ENCODE results near the gene GALNT11.
"Not testable (repeated sequence)": the region's sequence is repeated elsewhere in the genome, so short reads cannot be mapped to it uniquely, and the experiment has no call there.

The GALNT11 gene
- total RNA-seq, result 31.3 reads per million, percentile 57 among the genes with 10 or more reads in this experiment

DNA sequence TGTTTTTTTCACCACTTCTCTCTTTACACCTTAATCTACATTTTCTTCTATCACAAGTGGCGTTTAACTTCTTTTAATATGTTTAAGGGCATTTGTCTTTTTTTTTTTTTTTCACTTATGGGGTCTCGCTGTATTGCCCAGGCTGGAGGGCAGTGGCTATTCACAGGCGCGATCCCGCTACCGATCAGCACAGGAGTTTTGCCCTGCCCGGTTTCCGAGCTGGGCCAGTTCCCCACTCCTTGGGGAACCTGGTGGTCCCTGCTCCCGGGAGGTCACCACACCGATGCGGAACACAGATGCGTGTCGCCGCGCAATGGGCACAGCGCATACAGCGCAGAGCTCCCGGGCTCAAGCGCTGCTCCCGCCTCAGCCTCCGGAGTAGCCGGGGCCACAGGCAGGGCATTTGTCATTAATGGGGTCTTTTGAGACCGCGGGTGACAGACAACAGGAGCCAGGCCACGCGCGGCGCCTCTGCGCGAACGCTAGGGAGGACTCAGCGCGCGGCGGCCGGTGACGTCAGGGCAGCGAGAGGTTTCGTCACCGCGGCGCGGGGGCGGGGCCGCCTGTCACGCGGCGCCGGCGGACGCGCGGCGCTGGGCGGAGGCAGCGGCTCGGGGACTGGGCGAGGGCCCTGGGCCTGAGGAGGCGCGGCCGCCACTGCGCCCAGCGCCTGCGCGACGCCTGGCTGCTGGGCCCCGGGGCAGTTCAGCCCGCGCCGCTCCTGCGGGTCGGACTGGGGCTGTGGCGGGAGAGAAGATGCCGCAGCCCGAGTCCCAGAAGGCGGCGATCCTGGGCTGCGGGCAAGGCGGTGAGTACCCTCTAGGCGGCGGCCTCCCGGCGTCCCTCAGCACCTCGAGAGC is at the start of gene GALNT11:
GALNT11 (plus strand) TSS at position 598 of the 860 bp plus-strand sequence. CDS start 68,554 bp downstream, outside the sequence.
- peak; percentile 82 for DNase-seq

GRCh38 chr7:151978616-151979015 is 46.9 kb upstream of the GALNT11 start:
- no peak for DNase-seq

GRCh38 chr7:151981223-151981622 is 44.3 kb upstream of the GALNT11 start:
- no peak for DNase-seq

DNA sequence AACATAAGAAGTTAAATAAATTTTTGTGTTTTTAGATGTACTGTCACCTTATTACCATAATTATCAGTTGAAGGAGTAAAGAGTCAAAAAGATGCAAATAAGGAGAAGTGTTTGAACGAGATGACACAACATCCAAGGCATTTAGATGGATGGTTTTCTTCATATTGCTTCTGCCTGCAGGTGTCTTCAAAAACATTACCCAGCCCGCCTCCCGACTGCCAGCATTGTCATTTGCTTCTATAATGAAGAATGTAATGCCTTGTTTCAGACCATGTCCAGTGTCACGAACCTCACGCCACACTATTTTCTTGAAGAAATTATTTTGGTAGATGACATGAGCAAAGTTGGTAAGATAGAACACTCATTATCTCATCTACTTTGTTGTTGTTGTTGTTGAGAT is 42.7 kb upstream of the GALNT11 start:
- DNase-seq, result no peak

DNA sequence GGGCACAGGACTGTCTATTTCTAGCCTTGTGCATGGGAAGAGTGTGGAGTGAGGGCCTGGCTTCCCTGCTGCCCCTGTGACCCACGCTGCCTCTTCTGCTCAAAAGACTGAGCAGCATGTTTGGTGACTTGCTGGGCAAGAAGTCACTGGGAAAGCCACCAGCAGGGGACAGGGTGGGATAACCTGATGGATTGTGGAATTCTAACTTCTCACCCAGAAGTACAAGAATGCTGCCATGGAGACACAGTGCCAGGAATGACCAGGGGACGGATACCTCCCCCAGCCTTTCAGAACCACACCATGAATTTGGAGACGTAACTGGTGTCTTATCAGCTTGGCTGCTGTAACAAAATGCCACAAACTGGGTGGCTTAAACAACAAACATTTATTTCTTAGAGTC is 40.9 kb upstream of the GALNT11 start:
- DNase-seq, result no peak

DNA sequence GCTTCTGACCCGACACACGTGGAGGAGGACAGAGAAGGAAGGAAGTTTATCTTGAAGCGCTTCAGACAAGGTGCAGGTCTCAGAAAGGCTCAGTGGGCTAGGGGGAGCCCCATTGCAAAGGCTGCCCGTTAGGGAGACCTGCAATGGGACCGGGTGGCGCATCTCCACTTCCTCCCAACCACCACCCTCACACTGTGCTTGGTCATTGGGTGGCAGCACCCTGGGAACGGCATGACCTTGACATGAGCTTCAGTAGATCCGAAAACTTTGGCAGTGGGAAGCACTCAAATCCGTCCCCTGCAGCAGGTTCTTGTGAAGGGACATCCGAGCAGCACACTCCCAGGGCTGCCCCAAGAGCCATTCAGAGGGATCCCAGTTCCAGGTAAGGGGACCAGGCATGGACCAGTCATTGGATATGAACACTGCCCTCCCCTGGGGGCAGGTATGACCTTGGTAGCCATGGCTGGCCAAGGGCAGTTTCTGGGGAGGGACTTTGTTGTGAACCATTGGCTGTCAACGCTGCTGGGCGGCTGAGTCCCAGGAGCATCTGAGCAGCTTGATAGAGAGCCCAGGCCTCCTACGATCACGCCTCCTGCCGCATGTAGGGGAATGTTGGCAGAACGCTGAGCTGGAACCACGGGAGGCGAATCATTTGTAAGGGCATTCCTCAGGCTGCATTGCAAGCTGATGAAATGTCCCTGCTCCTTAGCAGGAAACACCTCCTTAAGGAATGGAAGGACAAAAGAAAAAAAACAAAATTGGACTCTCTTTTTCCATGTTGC is 37.5 kb upstream of the GALNT11 start:
- no peak for DNase-seq

GRCh38 chr7:151992375-151992774 is 33.1 kb upstream of the GALNT11 start:
- peak; percentile 4 for DNase-seq

DNA sequence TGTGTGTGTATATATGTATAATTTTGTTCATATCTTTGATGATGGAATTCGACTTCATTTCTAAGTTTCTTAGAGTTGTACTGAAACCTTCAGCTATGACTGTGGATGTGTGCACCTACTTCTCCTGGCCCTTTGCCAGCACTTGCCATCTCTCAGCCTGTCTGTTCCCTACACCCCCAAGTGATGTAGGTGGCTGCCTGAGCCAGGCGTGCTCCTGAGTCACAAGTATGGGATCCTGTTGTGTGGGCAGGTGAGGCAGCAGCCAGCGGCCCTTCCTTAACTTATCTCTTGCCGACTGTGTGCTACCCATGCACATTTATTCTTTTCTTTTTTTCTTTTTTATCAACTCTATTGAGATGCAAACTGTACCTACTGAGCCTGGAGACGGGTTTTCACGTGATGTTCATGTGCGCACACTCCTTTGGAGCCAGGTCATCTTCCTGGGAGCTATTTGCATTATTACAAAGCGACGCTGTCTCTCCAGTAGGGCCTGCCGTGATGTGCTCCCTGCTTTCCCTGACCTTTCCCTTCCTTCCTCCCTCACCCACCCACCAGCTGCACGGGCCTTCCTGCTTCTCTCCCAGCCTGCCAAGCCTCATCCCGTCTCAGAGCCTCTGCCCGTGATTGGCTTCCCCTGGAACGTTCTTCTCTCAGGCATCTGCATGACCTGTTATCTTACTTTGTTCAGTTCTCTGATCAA is 31.3 kb upstream of the GALNT11 start:
- DNase-seq, result no peak

- DNase-seq, result no peak
Measured at GRCh38 chr7:151999424-152000090, 25.9 kb upstream of the GALNT11 start.

- no peak for DNase-seq
Measured at GRCh38 chr7:152000191-152000590, 25.3 kb upstream of the GALNT11 start.

- no peak for DNase-seq
Measured at GRCh38 chr7:152006336-152006735, 19.1 kb upstream of the GALNT11 start.

DNA sequence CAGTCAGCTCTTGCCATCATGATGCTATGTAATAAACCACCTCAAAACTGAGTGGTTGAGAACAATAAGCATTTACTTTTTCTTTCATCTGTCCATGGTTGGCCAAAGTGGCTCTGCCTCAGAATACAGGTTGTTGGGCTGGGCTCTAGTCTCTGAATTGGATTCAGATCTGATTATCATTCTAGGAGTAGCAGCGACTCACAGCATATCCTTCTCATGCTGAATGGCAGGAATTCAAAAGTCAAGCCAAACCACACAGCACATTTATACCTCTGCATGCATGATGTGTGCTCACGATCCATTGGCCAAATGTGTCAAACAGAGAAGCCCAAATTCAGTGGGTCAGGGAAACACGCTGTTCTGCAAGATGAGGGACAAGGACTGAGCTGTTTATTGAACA is 13.6 kb upstream of the GALNT11 start:
- no peak for DNase-seq

DNA sequence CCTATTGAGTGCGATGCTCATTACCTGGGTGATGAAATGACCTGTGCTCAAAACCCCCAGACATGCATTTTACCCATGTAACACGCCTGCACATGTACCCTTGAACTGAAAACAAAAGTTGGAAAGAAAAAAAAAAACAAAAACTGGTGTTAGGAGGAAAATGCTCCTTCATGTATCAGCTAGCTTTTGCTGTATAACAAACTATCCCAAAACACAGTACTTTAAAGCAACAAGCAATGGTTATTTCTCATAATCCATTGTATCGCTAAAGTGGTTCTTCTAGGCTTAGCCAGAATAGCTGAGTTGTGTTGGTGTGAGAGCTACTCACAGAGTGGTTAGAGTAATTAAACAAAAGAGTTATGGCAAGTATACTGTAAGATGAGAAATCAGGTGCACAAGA is 12.2 kb upstream of the GALNT11 start:
- DNase-seq, result no peak

GRCh38 chr7:152013974-152014373 is 11.5 kb upstream of the GALNT11 start:
- no peak for DNase-seq

DNA sequence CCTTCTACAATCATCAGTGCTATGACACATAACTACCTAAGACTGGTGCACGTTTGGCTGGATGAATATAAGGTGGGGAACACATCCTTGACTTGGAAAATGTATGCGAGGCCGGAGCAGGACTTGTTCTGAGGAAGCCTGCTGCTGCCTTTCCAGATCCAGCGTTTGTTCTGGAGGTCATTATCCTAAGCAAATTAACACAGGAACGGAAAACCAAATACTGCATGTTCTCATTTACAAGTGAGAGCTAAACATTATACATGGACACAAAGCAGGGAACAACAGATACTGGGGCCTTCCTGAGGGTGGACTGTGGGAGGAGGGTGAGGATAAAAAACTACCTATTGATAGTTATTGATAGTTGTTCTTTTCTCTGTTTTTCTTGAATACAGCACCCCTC is 10.8 kb upstream of the GALNT11 start:
- no peak for DNase-seq

- DNase-seq, result no peak
Measured at GRCh38 chr7:152015600-152015999, 9.9 kb upstream of the GALNT11 start.

- DNase-seq, result no peak
Measured at GRCh38 chr7:152016947-152017346, 8.5 kb upstream of the GALNT11 start.

DNA sequence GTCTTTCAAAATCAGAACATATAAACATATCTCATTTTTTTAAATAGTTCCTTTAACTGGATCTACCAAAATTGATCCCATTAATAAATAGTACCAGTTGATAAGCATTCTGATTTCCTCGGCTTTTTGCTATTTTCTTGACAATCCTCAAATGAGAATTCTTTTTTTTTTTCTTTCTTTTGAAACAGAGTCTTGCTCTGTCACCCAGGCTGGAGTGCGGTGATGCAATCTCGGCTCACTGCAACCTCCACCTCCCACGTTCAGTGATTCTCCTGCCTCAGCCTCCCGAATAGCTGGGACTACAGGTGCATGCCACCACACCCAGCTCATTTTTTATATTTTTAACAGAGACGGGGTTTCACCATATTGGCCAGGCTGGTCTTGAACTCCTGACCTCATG is 7.8 kb upstream of the GALNT11 start:
- DNase-seq, result not testable (repeated sequence)

DNA sequence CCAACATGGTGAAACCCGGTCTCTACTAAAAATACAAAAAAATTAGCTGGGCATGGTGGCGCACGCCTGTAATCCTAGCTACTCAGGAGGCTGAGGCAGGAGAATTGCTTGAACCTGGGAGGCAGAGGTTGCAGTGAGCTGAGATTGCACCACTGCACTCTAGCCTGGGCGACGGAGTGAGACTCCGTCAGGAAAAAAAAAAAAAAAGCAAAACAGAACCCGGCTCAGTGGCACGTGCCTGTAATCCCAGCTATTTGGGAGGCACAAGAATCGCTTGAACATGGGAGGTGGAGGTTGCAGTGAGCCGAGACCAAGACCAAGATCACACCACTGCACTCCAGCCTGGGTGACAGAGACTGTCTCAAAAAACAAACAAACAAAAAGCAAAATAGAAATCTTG is 3.7 kb upstream of the GALNT11 start:
- not testable (repeated sequence) for DNase-seq

- no peak for DNase-seq
Measured at GRCh38 chr7:152025937-152026890, 740 bp downstream of the GALNT11 start.
